NB4 (cell line): ENCODE data around the gene DTL.
"Not testable (repeated sequence)": the region's sequence is repeated elsewhere in the genome, so short reads cannot be mapped to it uniquely, and the experiment has no call there.

ENCODE experiments used
- DNase-seq: peaks from one replicate; pipeline ENCODE4 v3.0.0; 2010; ENCODE audit warnings: low read depth
- H3K4me3 ChIP-seq: one replicate; pipeline ENCODE4 v1.5.1; 2011; ENCODE audit warnings: mild to moderate bottlenecking, low read depth, low read length, moderate library complexity
- CTCF ChIP-seq: IDR thresholded peaks from one replicate; pipeline ENCODE4 v1.5.1; 2012; ENCODE audit warnings: low read depth, low read length
- MAX ChIP-seq: IDR thresholded peaks from 2 replicates; pipeline ENCODE4 v1.6.1; 2011; ENCODE audit warnings: low read depth, low read length
- MYC ChIP-seq: IDR thresholded peaks from 2 replicates; pipeline ENCODE4 v1.6.1; 2011; ENCODE audit warnings: low read depth, low read length
- POLR2A ChIP-seq: IDR thresholded peaks from 2 replicates; pipeline ENCODE4 v1.6.1; 2011; ENCODE audit warnings: mild to moderate bottlenecking; ENCODE audit not compliant: insufficient read length; ENCODE audit errors: extremely low read depth

The DTL gene

GRCh38 chr1:212012034-212012740 is 23.4 kb upstream of the DTL start:
- peak; percentile 56 for TF ChIP-seq MAX
- TF ChIP-seq POLR2A, result no peak
- TF ChIP-seq MYC, result peak; percentile 66
- TF ChIP-seq CTCF, result peak; percentile 95
- DNase-seq, result peak; percentile 71
- no peak overlapping the region for H3K4me3 ChIP-seq

GRCh38 chr1:212013672-212014071 is 21.9 kb upstream of the DTL start:
- no peak for DNase-seq
- TF ChIP-seq MYC, result no peak
- no peak for TF ChIP-seq MAX
- no peak for TF ChIP-seq CTCF
- no peak for TF ChIP-seq POLR2A
- H3K4me3 ChIP-seq, result no peak overlapping the region

DNA sequence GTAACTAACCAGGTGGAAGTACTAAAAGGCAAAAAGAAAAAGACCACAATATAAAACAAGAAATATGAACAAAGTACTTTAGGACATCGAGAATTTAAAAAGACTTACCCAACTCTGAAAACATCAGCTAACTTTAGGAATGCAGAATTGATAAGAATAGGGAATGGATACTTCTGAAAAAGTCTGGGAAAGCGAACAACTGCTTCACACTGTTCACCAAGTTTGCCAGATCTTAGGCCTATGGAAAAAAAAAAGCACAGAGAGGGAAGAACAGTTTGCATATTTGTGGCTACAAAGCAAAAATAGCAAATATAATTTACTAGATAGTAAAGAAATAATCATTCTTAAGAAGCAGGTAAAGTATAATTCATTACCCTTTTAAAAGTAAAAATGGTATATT is 14.6 kb upstream of the DTL start:
- no peak for DNase-seq
- TF ChIP-seq POLR2A, result no peak
- H3K4me3 ChIP-seq, result no peak overlapping the region

DNA sequence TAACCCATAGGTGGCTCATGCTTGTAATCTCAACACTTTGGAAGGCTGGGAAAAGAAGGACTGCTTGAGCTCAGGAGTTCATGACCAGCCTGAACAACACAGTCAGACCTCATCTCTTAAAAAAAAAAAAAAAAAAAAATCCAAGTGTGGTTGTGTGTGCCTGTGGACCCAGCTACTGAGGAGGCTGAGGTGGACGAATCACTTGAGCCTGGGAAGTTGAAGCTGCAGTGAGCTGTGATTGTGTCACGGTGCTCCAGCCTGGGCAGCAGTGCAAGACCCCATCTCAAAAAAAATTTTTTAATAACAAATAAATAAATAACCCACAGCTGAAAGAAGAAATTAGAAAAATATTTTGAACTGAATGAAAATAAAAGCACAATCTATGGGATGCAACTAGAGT is 14.0 kb upstream of the DTL start:
- no peak for TF ChIP-seq MYC
- no peak for TF ChIP-seq POLR2A
- no peak for TF ChIP-seq CTCF
- no peak for TF ChIP-seq MAX
- H3K4me3 ChIP-seq, result no peak overlapping the region
- no peak for DNase-seq

GRCh38 chr1:212022908-212023307 is 12.6 kb upstream of the DTL start:
- not testable (repeated sequence) for H3K4me3 ChIP-seq, DNase-seq

GRCh38 chr1:212024469-212025149 is 10.9 kb upstream of the DTL start:
- TF ChIP-seq MYC (no peak), POLR2A (no peak), CTCF (no peak), MAX (no peak)
- no peak for DNase-seq
- H3K4me3 ChIP-seq, result no peak overlapping the region

DNA sequence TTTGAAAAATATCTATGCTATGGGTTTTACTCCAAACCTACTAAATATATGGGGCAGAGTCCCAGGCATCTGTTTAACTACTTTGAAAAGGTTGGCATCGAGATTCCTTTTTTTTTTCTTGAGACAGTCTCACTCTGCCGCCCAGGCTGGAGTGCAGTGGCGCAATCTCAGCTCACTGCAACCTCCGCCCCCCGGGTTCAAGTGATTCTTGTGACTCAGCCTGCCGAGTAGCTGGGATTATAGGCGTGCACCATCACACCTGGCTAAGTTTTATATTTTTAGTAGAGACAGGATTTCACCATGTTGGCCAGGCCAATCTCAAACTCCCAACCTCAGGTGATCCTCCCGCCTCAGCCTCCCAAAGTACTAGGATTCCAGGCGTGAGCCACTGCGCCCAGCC is 7.8 kb upstream of the DTL start:
- DNase-seq, H3K4me3 ChIP-seq: not testable (repeated sequence)
